LNCaP clone FGC (cell line): ENCODE data around the gene TCAIM.
A peak's percentile ranks its signal among the peaks of the same experiment; 100 is the strongest.

Experiments used
- DNase-seq: peaks from one replicate; pipeline ENCODE4 v3.0.0-alpha.2; 2011; ENCODE audit warnings: low read depth
- H3K4me3 ChIP-seq: 2 replicates; pipeline ENCODE4 v1.5.1; 2011; ENCODE audit warnings: mild to moderate bottlenecking, low read depth, low read length, control low read depth
- CTCF ChIP-seq: IDR thresholded peaks from 2 replicates; pipeline ENCODE4 v1.5.1; 2012; ENCODE audit warnings: mild to moderate bottlenecking; ENCODE audit not compliant: control insufficient read depth, insufficient read depth; ENCODE audit errors: extremely low read depth

TCAIM gene, protein sequence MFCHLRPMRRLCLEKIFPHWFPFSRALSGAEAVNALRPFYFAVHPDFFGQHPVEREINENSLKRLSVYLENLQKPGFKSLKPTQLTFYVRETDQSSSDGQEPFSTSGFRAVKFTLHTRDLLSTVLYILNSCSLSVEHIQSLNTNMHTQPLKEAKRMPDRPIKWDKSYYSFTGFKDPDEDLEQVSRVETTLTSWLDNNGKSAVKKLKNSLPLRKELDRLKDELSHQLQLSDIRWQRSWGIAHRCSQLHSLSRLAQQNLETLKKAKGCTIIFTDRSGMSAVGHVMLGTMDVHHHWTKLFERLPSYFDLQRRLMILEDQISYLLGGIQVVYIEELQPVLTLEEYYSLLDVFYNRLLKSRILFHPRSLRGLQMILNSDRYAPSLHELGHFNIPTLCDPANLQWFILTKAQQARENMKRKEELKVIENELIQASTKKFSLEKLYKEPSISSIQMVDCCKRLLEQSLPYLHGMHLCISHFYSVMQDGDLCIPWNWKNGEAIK

GRCh38 chr3:44338010-44338827 is at the start of gene TCAIM:
Gene TCAIM (plus strand): TSS chr3:44338766. CDS start chr3:44354783, 16,017 bp downstream.
- H3K4me3 ChIP-seq, result peak within 1 kb of the TSS; percentile 79
- no peak for TF ChIP-seq CTCF

GRCh38 chr3:44289882-44290462 is 48.6 kb upstream of the TCAIM start:
- TF ChIP-seq CTCF, result no peak
- no peak overlapping the region for H3K4me3 ChIP-seq
- DNase-seq, result no peak

More at GRCh38 chr3:44338010-44338827, at the start of gene TCAIM:
- peak; percentile 92 for DNase-seq

- no peak overlapping the region for H3K4me3 ChIP-seq
- no peak for DNase-seq
- TF ChIP-seq CTCF, result no peak
Measured at GRCh38 chr3:44292276-44292675, 46.3 kb upstream of the TCAIM start.

DNA sequence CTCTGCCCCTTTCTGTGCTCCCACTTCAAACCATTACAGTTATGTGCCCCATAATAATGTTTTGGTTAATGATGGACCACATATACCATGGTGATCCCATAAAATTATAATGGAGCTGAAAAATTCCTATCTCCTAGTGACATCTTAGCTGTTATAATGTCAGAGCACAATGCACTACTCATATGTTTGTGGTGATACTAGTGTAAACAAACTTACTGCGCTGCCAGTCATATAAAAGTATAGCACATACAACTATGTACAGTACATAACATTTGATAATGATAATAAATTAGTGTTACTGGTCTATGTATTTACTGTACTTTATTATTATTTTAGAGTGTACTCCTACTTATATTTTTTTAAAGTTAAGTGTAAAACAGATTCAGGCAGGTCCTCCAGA is 45.6 kb upstream of the TCAIM start:
- DNase-seq, result peak; percentile 84
- TF ChIP-seq CTCF, result no peak
- no peak overlapping the region for H3K4me3 ChIP-seq

DNA sequence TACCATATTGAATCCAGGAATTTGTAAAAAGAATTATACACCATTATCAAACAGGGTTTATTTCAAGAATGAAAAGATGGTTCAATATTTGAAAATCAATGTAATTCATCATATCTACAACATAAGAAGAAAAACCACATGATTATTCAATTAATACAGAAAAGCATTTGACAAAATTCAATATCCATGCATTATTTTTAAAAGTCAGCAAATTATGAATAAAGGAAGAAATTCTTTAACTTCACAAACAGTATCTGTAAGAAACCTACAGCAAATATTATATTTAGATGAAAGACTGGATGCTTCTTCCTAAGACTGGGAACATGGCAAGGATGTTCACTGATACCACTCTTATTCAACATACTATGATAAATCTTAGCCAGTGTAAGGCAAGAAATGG is 41.3 kb upstream of the TCAIM start:
- TF ChIP-seq CTCF, result no peak
- no peak for DNase-seq
- H3K4me3 ChIP-seq, result no peak overlapping the region

DNA sequence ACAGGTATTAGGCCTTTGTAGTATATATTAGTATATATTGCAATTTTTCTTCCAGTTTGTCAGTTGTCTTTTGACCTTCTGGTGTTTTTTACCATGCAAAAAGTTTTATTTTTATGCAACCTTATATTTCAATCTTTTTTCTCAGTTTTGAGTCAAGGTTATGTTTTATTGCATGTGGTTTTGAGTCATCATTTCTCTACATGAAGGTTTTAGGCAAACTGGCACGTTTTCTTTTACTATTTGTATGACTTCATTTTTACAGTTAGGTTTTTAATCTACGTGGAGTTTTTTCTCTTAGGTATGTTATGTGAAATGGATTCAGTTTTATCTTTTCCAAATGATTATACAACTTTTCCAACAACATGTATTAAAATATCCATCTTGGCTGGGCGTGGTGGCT is 36.8 kb upstream of the TCAIM start:
- no peak for TF ChIP-seq CTCF
- DNase-seq, result no peak
- H3K4me3 ChIP-seq, result no peak overlapping the region
